NCI-H2029 (cell line): ENCODE measurements around the gene TYMP.
"Not testable (repeated sequence)": the region's sequence is repeated elsewhere in the genome, so short reads cannot be mapped to it uniquely, and the experiment has no call there.

ENCODE experiments used
- DNase-seq: peaks from one replicate; lab custom pipeline; 2025; lab: John Stamatoyannopoulos, UW

Gene TYMP

GRCh38 chr22:50523806-50524675 is 5.8 kb downstream of the TYMP start:
- DNase-seq = no peak

DNA sequence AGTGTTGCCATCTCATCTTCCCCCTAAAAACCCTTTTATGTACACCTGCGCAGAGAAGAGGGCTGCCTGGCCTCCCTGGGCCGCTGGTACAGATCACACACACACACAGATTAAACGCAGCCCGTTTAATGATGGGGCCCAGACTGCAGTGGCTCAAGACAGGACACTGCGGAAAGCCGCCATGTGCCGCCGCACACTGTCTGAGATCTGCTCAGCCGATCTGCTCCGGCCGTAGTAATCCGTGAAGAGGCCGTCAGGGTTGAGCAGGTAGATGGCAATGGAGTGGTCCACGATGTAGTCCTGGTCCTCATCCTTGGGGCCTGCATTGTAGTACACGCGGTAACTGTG is 6.4 kb downstream of the TYMP start:
- no peak for DNase-seq

DNA sequence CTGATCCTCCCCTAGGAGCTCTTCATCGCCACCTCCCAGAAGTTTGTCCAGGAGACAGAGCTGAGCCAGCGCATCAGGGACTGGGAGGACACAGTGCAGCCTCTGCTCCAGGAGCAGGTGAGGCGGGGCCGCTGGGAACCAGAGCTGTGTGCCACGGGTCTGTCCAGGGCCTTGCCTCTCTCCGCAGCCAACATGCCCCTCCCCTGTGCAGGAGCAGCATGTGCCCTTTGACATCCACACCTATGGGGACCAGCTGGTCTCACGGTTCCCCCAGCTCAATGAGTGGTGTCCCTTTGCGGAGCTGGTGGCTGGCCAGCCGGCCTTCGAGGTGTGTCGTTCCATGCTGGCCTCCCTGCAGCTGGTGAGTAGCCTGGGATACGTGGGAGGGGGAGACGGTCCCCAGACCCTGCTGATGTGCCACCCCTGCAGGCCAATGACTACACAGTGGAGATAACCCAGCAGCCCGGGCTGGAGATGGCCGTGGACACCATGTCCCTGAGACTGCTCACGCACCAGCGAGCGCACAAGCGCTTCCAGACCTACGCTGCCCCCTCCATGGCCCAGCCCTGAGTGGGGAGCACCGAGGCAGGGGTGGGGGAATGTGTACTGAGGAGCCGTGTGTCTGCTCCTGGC is 6.9 kb downstream of the TYMP start:
- DNase-seq = no peak

- no peak for DNase-seq
Measured at GRCh38 chr22:50522208-50522805, 7.5 kb downstream of the TYMP start.

DNA sequence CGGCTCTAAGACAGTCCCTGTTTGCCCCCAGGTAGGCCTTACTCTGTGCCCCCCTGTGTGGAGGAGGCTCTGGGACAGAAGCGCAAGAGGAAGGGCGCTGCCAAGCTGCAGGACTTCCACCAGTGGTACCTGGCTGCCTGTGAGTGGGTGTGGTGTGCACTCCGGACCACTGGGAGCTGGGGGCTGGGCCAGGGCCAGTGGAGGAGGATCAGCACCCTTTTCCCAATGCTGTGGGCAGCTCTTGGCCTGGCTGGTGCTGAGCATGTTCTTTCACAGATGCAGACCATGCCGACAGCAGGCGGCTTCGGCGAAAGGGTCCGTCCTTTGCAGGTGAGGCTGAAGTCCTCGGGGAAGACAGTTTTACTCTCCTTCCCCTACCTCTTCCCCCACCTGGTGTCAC is 8.1 kb downstream of the TYMP start:
- no peak for DNase-seq

DNA sequence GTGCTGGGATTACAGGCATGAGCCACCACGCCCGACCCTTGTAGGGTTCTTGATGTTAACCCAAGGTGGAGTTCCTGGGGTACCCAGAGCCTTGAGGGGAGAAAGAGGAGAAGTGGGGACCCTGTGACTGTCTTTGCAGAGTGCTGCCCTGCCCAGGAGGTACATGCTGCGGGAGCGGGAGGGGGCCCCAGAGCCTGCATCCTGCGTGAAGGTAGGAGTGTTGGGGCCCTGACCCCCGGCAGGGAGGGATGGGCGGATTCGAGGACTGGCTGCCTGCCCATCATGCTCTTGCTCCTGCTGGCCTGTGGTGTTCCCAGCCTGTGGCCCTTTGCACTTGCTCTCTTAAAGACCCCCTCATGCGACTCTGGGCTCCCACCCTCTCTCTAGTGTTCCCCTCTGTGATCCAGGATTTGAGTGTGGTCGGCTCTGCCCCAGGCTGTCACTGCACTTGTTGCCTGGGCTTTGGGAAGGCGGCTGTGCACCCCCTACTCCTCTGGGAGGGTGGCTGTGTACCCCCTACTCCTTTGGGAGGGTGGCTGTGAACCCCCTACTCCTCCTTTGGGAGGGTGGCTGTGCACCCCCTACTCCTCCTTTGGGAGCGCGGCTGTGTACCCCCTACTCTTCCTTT is 8.9 kb downstream of the TYMP start:
- DNase-seq = no peak

DNA sequence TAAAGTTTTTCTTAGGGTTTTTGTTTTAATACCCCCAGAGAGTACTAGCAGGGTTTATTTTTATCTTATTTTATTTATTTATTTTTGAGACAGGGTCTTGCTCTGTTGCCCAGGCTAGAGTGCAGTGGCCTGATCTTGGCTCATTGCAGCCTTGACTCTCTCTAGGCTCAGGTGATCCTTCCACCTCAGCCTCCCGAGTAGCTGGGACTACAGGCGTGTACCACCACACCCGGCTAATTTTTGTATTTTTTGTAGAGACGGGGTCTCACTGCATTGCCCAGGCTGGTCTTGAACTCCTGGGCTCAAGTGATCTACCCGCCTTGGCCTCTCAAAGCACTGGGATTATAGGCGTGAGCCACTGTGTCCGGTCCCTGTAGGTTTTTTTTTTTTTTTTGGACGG is 9.6 kb downstream of the TYMP start:
- not testable (repeated sequence) for DNase-seq

GRCh38 chr22:50519151-50519550 is 10.7 kb downstream of the TYMP start:
- DNase-seq = no peak

- DNase-seq = no peak
Measured at GRCh38 chr22:50518606-50519005, 11.2 kb downstream of the TYMP start.

DNA sequence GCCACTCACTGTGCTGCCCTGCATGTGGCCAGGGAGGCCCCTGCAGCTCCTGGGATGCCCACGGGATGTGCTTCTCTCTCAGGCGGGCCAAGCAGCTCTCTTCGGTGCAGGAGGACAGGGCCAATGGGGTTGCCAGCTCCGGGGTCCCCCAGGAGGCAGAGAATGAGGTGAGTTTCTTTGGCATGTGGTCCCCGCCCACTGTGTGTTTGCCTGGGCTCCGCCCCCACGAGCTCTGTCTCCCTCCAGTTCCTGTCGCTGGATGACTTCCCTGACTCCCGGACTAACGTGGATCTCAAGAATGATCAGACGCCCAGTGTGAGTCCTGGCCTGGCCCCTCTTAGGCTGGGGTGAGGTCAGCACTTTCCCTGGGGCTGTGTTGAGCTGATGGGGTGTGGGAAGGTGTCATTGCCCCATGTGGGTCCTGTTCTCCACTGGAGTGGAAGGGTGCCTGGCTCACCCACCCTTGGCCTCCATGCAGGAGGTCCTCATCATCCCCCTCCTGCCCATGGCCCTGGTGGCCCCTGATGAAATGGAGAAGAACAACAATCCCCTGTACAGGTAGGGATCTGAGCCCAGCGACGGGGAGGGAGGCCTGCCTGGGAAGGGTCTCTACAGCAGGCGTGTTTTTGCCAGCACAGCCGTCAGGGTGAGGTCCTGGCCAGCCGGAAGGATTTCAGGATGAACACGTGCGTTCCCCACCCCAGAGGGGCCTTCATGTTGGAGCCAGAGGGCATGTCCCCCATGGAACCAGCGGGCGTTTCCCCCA is 12.1 kb downstream of the TYMP start:
- no peak for DNase-seq

- no peak for DNase-seq
Measured at GRCh38 chr22:50516891-50517290, 12.9 kb downstream of the TYMP start.

- DNase-seq = no peak
Measured at GRCh38 chr22:50516068-50516467, 13.7 kb downstream of the TYMP start.

DNA sequence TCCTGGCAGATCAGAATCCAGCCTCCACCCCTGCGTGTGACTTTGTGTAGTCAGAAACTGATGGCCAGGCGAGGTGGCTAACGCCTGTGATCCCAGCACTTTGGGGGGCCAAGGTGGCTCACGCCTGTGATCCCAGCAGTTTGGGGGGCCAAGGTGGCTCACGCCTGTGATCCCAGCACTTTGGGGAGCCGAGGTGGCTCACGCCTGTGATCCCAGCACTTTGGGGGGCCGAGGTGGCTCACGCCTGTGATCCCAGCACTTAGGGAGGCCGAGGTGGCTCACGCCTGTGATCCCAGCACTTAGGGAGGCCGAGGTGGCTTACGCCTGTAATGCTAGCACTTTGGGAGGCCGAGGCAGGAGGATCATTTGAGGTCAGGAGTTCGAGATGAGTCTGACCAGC is 16.6 kb downstream of the TYMP start:
- DNase-seq = no peak

- DNase-seq = no peak
Measured at GRCh38 chr22:50508897-50509296, 20.9 kb downstream of the TYMP start.

GRCh38 chr22:50507991-50508884 is 21.6 kb downstream of the TYMP start, which contains the start of gene NCAPH2:
Gene NCAPH2 (plus strand): TSS chr22:50508224. CDS start chr22:50508338, 114 bp downstream.
- peak; percentile 85 for DNase-seq

GRCh38 chr22:50507421-50507990 is 22.3 kb downstream of the TYMP start, which contains the start of gene LMF2:
Gene LMF2 (minus strand): TSS chr22:50507702. CDS start chr22:50507675, 27 bp downstream.
- DNase-seq = no peak

DNA sequence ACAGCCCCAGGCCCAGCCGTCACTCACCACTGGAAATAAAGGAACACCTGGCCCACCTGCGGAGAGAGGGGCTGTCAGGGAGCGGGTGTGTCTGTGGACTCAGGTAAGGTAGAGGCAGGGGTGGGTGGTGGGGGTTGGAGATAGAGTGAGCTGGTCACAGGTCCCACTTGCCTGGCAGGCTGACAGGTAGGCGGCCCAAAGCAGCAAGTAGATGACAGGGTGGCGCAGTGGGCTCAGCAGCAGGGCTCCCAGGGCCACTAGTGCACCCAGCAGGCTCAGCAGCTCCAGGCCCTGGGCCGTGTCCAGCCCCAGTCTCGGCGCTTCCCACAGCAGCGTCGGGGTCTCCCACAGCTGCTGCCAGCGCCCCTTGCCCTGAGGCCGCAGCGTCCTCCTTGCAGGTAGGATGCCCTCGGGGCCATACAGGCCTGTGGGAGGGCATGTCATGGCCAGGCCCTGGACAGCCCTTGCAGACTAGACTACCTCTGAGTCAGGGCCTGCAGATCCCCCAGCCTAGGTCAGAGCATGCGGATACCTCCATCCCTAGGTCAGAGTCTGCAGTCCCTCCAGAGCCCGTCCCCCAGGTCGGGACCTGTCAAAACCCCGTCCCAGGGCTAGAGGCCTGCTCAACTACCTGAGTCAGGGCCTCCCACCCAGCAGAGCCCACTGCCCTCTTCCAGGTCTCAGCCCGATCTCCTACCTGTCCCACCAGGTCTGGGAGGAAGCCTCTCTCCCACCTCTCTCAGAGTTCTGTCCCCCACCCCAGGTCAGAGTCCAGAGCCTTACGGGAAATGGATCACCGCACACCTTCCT is 23.0 kb downstream of the TYMP start:
- DNase-seq = no peak

- DNase-seq = no peak
Measured at GRCh38 chr22:50505776-50506610, 23.8 kb downstream of the TYMP start.
